Keratinocyte (primary cell): ENCODE data around the gene ASIC5. TPM values are rescaled to one million over a fixed set of nuclear protein-coding genes. Genes with fewer than 3 reads are reported as not detected.

Experiments used
- DNase-seq: peaks from one replicate; pipeline ENCODE4 v3.0.0-alpha.2; 2011; ENCODE audit warnings: low read depth, missing footprints, low spot score
- FAIRE-seq: peaks from 2 replicates; lab custom pipeline; 2011; peaks lifted over from hg19 to GRCh38; lab: Jason Lieb, UNC
- H2AFZ ChIP-seq: 2 replicates; pipeline ENCODE4 v1.6.0; 2012; ENCODE audit warnings: low read length, control low read depth, inconsistent platforms; ENCODE audit not compliant: control insufficient read depth
- H3K27ac ChIP-seq: 2 replicates; pipeline ENCODE4 v1.5.1; 2011; ENCODE audit warnings: low read length; ENCODE audit not compliant: control insufficient read depth, insufficient read depth
- H3K27me3 ChIP-seq: 3 replicates; pipeline ENCODE4 v1.6.0; 2011; ENCODE audit warnings: low read length; ENCODE audit not compliant: control insufficient read depth, insufficient read depth; ENCODE audit errors: extremely low read depth
- H3K36me3 ChIP-seq, 2 experiments: 2 replicates in 1 of 2; 3 replicates in 1 of 2; pipeline ENCODE4 v1.5.1; 2011; ENCODE audit warnings: low read length in 2 of 2, mild to moderate bottlenecking in 1 of 2; ENCODE audit not compliant: control insufficient read depth in 2 of 2, insufficient read depth in 2 of 2; ENCODE audit errors: extremely low read depth in 1 of 2
- H3K4me1 ChIP-seq: 3 replicates; pipeline ENCODE4 v1.5.1; 2011; ENCODE audit warnings: low read length; ENCODE audit not compliant: control insufficient read depth, insufficient read depth; ENCODE audit errors: extremely low read depth
- H3K4me2 ChIP-seq: 3 replicates; pipeline ENCODE4 v1.6.0; 2011; ENCODE audit warnings: low read depth, low read length; ENCODE audit not compliant: control insufficient read depth, insufficient read depth; ENCODE audit errors: extremely low read depth
- H3K4me3 ChIP-seq, 3 experiments: fragments of 200-600 bp in 1 of 3; sonication (generic) in 1 of 3; 2 replicates in 2 of 3; 3 replicates in 1 of 3; pipeline ENCODE4 v1.5.1; 2011 to 2016; ENCODE audit warnings: low read length in 3 of 3, mild to moderate bottlenecking in 3 of 3, control low read depth in 2 of 3, inconsistent platforms in 1 of 3, low read depth in 1 of 3, mixed read lengths in 1 of 3, mixed run types in 1 of 3, moderate library complexity in 1 of 3; ENCODE audit not compliant: control insufficient read depth in 2 of 3, insufficient read depth in 2 of 3; ENCODE audit errors: extremely low read depth in 1 of 3
- H3K79me2 ChIP-seq: 2 replicates; pipeline ENCODE4 v1.6.0; 2012; ENCODE audit warnings: low read length; ENCODE audit not compliant: control insufficient read depth, insufficient read depth
- H3K9ac ChIP-seq: 3 replicates; pipeline ENCODE4 v1.6.0; 2011; ENCODE audit warnings: low read length; ENCODE audit not compliant: control insufficient read depth, insufficient read depth; ENCODE audit errors: extremely low read depth
- H3K9me1 ChIP-seq: 3 replicates; pipeline ENCODE4 v1.6.0; 2011; ENCODE audit warnings: low read length; ENCODE audit not compliant: control insufficient read depth, insufficient read depth; ENCODE audit errors: extremely low read depth
- H3K9me3 ChIP-seq: 2 replicates; pipeline ENCODE4 v1.5.1; 2012; ENCODE audit warnings: low read depth, low read length; ENCODE audit not compliant: control insufficient read depth
- H4K20me1 ChIP-seq: 3 replicates; pipeline ENCODE4 v1.6.0; 2011; ENCODE audit warnings: low read length; ENCODE audit not compliant: control insufficient read depth, insufficient read depth; ENCODE audit errors: extremely low read depth
- CTCF ChIP-seq, 3 experiments: IDR thresholded peaks in 1 of 3; conservative IDR thresholded peaks in 1 of 3; optimal IDR thresholded peaks in 1 of 3; 2 replicates in 2 of 3; 3 replicates in 1 of 3; pipeline versions ENCODE3 to v1.5.1; 2011; ENCODE audit warnings: low read length in 3 of 3, mild to moderate bottlenecking in 3 of 3, moderate library complexity in 2 of 3, control low read depth in 1 of 3, inconsistent platforms in 1 of 3; ENCODE audit not compliant: insufficient read depth in 2 of 3; ENCODE audit errors: extremely low read depth in 1 of 3
- EZH2 ChIP-seq: IDR thresholded peaks from one replicate; pipeline ENCODE4 v1.6.1; 2012; ENCODE audit warnings: inconsistent platforms, mild to moderate bottlenecking, low read length, moderate library complexity
- dilution Hi-C: fragments of 300-500 bp; cut with MboI; formaldehyde crosslinking; loops from one replicate; pipeline ENCODE4 v1.7.0; 2020; ENCODE audit warnings: low sequenced_read_pairs; ENCODE audit not compliant: extremely low pct_ligation_motif_present
- polyA plus RNA-seq, 5 experiments: library from polyadenylated mRNA; depleted of rRNA in 3 of 5; stranded (reverse) in 3 of 5; stranded (forward) in 1 of 5; unstranded in 1 of 5; fragments of >200 nt; gene quantifications; 1 replicate in 1 of 5; 2 replicates in 3 of 5; 3 replicates in 1 of 5; pipeline versions ENCODE4 v1.2.1 to v1.2.3, GENCODE V29; 2011 to 2012; ENCODE audit warnings: missing spikeins in 2 of 5, low read depth in 1 of 5, low replicate concordance in 1 of 5

Gene ASIC5
- polyA plus RNA-seq, 1 donor (not counting 4 experiments of a cell fraction or from before 2014, with no cell fraction given), result not detected

- DNase-seq (no peak), FAIRE-seq (no peak)
- H3K27me3 ChIP-seq, result no peaks in the 10 kb centered on the region
- H3K9me3 ChIP-seq, result no peaks in the 10 kb centered on the region
- H2AFZ ChIP-seq, result no peak overlapping the region
- no peaks in the 10 kb centered on the region for H4K20me1 ChIP-seq
- H3K9ac ChIP-seq, result no peak overlapping the region
- no peaks in the 10 kb centered on the region for H3K79me2 ChIP-seq
- no peak overlapping the region for H3K4me2 ChIP-seq
- no peaks in the 10 kb centered on the region for H3K9me1 ChIP-seq
- no peaks in the 10 kb centered on the region for H3K4me1 ChIP-seq
- H3K4me3 ChIP-seq, result no peak overlapping the region
- H3K27ac ChIP-seq, result no peak overlapping the region
- dilution Hi-C loops, result no loop called here
- no peaks in the 10 kb centered on the region for H3K36me3 ChIP-seq
- no peak for TF ChIP-seq EZH2
- TF ChIP-seq CTCF (optimal IDR thresholded peaks at IDR 0.05 in 1 of 3, IDR thresholded peaks at IDR 0.05 in 1 of 3, conservative IDR thresholded peaks at IDR 0.05 in 1 of 3; ENCODE audit: extremely low read depth in 1 of 3, insufficient read depth in 2 of 3, low read length in 3 of 3), result no peak
Measured at GRCh38 chr4:155819066-155819465, 47.0 kb downstream of the ASIC5 start.

- Histone ChIP-seq H3K79me2 (no peaks in the 10 kb centered on the region), H3K4me3 (no peak overlapping the region), H3K9ac (no peak overlapping the region), H3K4me2 (no peak overlapping the region), H3K4me1 (no peaks in the 10 kb centered on the region), H4K20me1 (no peaks in the 10 kb centered on the region), H3K36me3 (no peaks in the 10 kb centered on the region), H3K27ac (no peak overlapping the region), H3K9me1 (no peaks in the 10 kb centered on the region), H2AFZ (no peak overlapping the region), H3K27me3 (no peaks in the 10 kb centered on the region), H3K9me3 (no peaks in the 10 kb centered on the region)
- FAIRE-seq (no peak), DNase-seq (no peak)
- dilution Hi-C loops, result no loop called here
- TF ChIP-seq CTCF (optimal IDR thresholded peaks at IDR 0.05 in 1 of 3, IDR thresholded peaks at IDR 0.05 in 1 of 3, conservative IDR thresholded peaks at IDR 0.05 in 1 of 3; ENCODE audit: extremely low read depth in 1 of 3, insufficient read depth in 2 of 3, low read length in 3 of 3) (no peak), EZH2 (no peak)
Measured at GRCh38 chr4:155818639-155819038, 47.4 kb downstream of the ASIC5 start.
